ENCODE data around the gene METRNL.
A peak's percentile ranks its signal among the peaks of the same experiment; 100 is the strongest.

The METRNL gene

DNA sequence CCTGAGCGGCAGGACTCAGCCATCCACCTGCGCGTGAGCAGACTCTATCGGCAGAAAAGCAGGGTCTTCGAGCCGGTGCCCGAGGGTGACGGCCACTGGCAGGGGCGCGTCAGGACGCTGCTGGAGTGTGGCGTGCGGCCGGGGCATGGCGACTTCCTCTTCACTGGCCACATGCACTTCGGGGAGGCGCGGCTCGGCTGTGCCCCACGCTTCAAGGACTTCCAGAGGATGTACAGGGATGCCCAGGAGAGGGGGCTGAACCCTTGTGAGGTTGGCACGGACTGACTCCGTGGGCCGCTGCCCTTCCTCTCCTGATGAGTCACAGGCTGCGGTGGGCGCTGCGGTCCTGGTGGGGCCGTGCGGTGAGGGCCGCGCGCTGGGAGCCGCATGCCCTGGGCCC, 14.9 kb downstream of the METRNL start:
- no peak for DNase-seq

- no peak for DNase-seq
Measured at GRCh38 chr17:83095016-83095415, 15.6 kb downstream of the METRNL start.

- DNase-seq = no peak
Measured at GRCh38 chr17:83096401-83097224, 17.2 kb downstream of the METRNL start.

DNA sequence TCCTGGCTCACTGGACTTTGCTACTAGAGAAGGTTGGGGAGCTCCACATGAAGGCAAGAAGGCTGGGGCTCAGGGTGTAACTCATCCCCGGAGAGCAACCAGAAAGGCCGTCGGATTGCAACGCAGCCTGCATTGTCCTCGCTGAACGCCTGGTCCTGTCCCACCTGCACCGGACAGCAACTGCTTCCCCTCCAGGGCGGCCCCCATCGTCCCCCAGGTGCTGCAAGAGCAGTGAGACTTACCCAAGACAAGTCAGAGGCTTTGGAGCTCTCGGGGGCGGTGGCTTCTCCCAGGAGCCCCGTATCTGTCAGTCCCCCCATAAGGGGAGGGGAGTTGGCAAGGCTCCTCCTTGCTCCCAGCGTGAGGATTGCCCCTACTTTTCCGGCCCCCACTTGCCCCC, 18.4 kb downstream of the METRNL start:
- no peak for DNase-seq

GRCh38 chr17:83098241-83099085, 19.1 kb downstream of the METRNL start:
- DNase-seq = no peak

- no peak for DNase-seq
Measured at GRCh38 chr17:83099086-83099555, 19.7 kb downstream of the METRNL start.

DNA sequence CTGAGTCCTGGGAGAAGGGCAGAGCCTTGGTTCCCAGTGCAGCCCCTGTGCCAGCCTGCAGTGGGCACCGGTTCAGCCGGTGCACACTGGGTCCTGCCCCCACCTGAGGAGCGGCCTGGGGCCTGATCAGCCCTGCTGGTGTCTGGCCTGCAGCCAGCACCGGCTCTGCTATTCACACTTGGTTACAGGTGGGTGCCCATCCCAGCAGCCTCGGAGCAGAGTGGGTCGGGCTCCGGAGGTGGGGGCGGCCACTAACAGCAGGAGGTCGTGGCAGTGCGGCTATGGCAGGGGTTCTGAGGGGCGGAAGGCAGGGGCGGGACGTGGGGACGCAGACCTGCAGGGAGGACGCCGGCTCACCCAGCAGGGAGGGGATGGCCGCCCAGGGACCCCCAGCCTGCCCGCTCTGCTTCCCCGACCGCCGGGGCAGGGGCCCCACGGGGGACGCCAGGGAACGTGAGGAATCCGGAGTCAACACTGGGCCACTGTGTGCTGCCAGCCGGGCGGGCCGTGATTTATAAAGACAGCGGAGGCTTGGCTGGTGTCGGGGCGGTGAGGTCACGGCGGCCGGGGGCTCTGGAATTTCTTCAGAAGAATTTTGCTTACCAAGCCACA, 20.3 kb downstream of the METRNL start:
- DNase-seq = no peak

DNA sequence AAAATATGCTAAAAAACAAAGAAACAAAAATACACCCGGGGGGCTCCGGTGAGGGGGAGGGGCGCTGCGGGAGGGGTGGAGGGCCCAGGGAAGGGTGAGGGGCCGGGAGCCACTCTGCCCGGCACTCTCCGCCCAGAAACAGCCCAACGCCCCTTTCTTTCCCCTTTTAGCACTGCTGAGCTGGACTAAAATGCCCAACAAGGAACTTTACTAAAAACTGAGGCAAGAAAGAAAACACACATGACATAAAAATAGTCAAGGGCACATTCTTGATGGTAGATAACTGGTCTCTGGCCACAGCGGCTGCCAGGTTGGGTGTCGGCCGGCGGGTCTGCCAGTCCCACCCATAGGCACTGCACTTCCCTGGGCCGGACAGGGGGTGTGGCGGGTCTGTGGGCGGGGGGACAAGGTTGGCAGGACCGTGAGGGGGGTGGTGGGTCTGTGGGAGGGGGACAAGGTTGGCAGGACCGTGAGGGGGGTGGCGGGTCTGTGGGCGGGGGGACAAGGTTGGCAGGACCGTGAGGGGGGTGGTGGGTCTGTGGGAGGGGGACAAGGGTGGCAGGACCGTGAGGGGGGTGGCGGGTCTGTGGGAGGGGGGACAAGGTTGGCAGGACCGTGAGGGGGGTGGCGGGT, 20.9 kb downstream of the METRNL start:
- DNase-seq = no peak

- no peak for DNase-seq
Measured at GRCh38 chr17:83100853-83101391, 21.5 kb downstream of the METRNL start.

DNA sequence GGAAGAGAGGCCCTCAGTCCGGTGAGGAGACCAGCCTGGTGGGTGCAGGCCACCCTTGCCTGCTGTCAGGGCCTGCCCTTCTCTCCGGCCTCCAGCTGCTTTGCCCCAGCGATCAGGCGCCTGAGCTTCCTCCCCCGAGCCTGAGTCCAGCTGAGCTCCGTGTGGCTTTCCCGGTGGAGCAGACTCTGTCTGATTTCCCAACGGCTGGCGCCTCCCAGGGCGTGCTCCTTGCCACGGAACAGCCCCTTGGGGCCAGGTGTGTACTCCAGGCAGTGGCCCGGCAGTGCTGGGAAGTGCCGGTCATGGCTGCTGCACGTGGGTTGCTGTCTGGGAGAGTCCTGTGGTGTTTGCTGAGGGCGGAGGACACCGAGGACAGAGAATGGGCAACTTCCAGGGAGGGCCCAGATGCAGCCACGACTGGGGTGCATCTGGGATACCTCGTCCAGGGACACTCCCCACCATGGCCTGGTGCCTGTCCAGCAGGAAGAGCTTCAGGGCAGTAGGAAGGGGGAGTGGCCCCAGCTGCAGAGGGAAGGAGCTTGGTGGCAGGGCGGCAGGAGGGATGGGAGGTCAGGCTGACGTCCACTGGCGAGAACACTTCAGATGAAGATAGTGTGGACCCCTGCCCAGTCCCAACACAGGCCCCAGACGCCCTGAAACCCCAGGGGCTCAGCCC, 22.5 kb downstream of the METRNL start:
- DNase-seq = no peak

GRCh38 chr17:83103200-83103942, 24.0 kb downstream of the METRNL start:
- DNase-seq = peak; percentile 75

DNA sequence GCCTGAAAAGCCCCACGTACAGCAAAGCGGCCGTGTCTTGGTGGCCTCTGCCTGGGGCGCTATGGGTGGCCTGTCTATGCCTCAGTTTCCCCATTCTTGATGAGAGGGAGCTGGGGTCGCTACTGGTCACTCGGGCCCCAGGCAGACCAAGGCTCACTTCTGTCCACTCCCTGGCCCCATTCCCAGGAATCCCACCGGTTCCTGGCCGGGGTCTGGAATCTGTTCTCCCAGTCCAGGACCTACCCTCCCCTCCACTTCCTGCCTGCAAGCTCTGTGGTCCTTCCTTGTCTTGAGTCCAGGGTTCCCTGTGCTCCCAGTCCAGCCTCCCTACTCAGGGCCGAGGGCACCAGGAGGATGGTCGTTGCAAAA, 24.5 kb downstream of the METRNL start:
- no peak for DNase-seq

DNA sequence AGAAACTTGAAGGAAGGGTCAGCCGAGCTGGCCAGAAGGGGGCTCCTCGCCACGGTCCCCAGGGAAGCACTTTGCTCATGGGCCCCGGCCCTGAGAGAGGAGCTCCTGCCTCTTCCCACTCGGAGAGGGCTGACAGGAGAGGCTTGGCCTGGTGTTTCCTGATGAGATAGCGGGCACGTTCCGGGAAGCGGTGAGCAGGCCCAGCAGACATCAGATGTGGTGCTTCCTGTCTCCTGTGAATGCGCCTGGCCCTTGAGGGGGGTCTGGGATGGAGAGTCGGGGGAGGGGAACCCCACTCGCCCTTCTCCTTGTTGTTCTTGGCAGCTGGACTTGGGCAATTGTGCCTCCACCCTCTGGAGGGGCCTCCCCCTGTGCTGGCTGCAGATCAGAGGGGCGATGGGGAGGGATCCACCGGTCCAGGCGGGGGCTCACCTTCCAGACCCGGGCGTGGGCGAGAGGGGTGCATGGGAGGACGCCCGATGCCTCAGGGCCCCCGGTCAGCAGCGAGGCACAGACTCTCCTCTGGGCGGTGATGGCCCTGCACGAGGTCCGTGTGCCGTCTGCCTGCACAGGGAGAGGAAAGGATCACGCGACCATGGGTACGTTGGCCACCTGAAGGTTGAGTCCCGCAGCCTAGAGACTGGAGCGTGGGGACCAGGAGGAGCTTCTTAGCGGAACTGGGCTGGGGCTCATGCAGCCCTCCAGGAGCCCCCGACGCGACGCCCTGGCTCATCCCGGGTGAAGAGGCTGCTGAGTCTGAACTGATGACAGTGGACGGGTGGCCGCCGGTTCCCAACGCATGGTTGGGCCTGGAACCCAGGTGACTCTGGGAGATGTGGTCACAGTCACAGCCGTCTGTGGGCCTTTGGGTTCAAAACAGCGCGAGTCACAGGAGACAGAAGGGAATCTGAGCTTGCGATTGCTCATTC, 25.4 kb downstream of the METRNL start:
- DNase-seq = no peak

- no peak for DNase-seq
Measured at GRCh38 chr17:83105512-83105911, 26.1 kb downstream of the METRNL start.

DNA sequence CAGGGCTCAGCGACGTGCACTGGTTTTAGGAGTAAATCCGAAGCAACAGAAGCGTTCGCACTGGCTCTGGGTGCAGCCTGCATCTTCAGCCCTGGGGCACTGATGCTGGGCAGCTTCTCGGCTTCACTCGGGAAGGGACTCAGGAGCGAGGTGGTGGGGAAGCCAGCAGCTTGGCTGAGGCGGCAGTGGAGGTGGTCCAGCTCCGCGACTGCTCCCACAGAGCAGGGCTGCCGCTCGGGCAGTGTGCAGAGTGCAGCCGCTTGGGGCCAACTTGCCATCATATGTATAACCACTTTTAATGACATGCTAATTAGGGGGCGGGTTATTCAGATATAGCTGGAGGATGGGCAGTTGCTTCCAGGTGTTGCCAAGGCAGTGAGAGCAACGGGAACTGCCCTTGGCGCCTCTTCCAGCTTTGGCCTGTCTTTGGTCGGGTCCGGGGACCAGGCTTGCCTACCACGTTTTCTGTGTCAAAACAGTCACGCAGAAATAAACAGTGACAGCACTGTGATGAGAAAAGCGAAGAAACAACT, 26.7 kb downstream of the METRNL start:
- DNase-seq = no peak

DNA sequence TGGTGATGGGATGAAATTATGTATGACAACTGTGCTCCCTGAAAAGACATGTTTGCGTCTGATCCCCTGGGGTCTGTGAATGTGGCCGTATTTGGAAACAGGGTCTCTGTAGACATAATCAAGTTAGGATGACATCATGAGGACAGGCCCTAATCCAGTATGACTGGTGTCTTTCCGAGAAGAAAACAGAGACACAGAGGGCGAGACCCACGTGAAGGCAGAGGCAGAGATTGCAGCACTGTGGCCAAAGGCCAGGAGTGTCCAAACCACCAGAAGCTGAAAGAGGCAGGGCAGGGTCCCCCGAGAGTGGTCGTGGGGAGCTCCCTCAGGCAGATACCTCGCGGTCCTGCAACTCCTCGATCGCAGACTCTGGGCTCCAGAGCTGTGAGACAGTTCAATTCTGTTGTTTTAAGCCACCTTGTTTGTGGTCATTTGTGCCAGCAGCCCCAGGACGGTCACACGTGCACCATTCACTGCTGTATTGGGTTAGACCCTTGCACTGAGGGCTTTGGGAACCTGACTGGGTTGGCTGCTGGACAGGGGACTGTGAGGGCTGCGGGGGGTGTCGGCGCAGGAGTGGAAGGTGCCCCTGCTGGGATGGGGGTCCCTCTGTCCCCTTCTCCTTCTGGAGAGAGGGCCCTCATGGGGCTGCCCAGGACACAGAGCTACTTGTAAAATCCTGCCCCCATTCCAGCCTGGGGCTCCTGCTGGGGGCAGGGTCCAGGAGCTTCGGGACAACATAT, 27.7 kb downstream of the METRNL start:
- DNase-seq = no peak

- DNase-seq = no peak
Measured at GRCh38 chr17:83107656-83108048, 28.2 kb downstream of the METRNL start.

- DNase-seq = no peak
Measured at GRCh38 chr17:83108709-83109108, 29.3 kb downstream of the METRNL start.

DNA sequence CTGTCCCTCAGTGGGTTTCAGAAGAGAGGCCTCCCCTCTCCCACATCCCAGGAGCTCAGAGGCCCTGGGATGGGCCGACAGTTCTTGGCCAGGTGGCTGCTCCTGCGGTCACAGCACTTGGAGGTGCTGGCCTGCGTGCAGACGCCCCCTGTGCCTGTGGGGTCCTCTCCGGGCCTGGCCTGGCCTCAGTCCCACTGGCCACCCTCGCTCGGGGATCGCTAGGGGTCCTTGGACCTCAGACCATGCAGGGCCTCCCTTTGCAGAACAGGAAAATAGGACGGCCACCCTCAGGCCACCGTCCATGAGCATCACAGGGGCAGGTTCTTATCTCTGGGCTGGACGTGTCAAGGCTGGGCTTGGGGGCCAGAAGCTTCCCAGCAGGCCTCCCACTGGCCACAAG, 30.0 kb downstream of the METRNL start:
- DNase-seq = no peak
